ENCODE data around the gene CAP2.

CAP2 gene

DNA sequence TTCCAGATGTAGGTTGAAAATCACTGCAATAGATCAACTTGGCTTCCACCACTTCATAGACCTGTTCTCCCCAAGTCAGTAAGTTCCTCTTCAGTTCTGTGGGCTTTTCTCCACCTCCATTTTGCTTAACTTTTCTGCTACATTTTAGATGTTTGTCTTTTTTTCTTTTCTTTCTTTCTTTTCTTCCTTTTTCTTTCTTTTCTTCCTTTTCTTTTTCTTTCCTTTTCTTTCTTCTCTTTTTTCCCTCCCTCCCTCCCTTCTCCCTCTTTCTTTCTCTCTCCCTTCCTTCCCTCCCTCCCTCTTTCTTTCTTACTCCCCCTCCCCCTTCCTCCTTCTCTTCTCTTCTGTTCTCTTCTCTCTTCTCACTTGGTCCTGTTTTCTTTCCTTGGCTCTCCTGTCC, 199.9 kb downstream of the CAP2 start:
- ChIA-PET POLR2A (ENCODE audit: low non-redundant PET) (no interaction called here), CTCF (no interaction called here)
- no peak for DNase-seq (ENCODE audit: low spot score)
- TF ChIP-seq, protein P1, sequence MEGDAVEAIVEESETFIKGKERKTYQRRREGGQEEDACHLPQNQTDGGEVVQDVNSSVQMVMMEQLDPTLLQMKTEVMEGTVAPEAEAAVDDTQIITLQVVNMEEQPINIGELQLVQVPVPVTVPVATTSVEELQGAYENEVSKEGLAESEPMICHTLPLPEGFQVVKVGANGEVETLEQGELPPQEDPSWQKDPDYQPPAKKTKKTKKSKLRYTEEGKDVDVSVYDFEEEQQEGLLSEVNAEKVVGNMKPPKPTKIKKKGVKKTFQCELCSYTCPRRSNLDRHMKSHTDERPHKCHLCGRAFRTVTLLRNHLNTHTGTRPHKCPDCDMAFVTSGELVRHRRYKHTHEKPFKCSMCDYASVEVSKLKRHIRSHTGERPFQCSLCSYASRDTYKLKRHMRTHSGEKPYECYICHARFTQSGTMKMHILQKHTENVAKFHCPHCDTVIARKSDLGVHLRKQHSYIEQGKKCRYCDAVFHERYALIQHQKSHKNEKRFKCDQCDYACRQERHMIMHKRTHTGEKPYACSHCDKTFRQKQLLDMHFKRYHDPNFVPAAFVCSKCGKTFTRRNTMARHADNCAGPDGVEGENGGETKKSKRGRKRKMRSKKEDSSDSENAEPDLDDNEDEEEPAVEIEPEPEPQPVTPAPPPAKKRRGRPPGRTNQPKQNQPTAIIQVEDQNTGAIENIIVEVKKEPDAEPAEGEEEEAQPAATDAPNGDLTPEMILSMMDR (conservative IDR thresholded peaks at IDR 0.05; ENCODE audit: low read depth) = no peak
- no peak overlapping the region for H3K27ac ChIP-seq

DNA sequence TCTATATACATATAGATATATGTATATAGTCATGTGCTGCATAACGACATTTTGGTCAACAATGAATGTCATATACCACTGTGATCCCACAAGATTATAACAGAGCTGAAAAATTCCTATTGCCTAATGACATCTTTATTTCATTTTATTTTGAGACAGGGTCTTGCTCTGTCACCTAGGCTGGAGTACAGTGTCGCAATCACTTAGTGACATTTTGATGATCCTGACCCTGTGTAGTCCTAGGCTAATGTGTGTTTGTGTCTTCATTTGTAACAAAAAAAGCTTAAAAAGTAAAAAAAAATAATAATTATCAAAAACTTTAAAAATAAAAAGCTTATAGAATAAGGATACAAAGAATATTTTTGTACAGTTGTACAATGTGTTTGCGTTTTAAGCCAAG, 202.7 kb downstream of the CAP2 start:
- TF ChIP-seq, protein P1 (conservative IDR thresholded peaks at IDR 0.05; ENCODE audit: low read depth) = no peak
- H3K27ac ChIP-seq = no peak overlapping the region
- POLR2A ChIA-PET (ENCODE audit: low non-redundant PET) = no interaction called here
- CTCF ChIA-PET = no interaction called here
- no peak for DNase-seq (ENCODE audit: low spot score)

GRCh38 chr6:17599877-17600526, 206.6 kb downstream of the CAP2 start, which contains the start of gene FAM8A1:
TSS of gene FAM8A1 (plus strand) at chr6:17600302. CDS start at chr6:17600410, 108 bp downstream.
- CTCF ChIA-PET = interaction anchor here (0.6 to 0.8 kb wide), 2 partner anchors 16 to 215 kb away, joined by 3 read pairs; no protein-coding TSS in a partner anchor
- POLR2A ChIA-PET (ENCODE audit: low non-redundant PET) = interaction anchor here (0.6 to 0.7 kb wide), 3 partner anchors 107 to 410 kb away, joined by 3 to 5 read pairs (median 3); partner anchors contain the start of gene NUP153
- H3K27ac ChIP-seq = peak within 1 kb of the TSS; percentile 78
- TF ChIP-seq, protein P1 (conservative IDR thresholded peaks at IDR 0.05; ENCODE audit: low read depth) = peak; percentile 23; the same call in 1 of the 2 replicates
- peak; percentile 90 for DNase-seq (ENCODE audit: low spot score)

DNA sequence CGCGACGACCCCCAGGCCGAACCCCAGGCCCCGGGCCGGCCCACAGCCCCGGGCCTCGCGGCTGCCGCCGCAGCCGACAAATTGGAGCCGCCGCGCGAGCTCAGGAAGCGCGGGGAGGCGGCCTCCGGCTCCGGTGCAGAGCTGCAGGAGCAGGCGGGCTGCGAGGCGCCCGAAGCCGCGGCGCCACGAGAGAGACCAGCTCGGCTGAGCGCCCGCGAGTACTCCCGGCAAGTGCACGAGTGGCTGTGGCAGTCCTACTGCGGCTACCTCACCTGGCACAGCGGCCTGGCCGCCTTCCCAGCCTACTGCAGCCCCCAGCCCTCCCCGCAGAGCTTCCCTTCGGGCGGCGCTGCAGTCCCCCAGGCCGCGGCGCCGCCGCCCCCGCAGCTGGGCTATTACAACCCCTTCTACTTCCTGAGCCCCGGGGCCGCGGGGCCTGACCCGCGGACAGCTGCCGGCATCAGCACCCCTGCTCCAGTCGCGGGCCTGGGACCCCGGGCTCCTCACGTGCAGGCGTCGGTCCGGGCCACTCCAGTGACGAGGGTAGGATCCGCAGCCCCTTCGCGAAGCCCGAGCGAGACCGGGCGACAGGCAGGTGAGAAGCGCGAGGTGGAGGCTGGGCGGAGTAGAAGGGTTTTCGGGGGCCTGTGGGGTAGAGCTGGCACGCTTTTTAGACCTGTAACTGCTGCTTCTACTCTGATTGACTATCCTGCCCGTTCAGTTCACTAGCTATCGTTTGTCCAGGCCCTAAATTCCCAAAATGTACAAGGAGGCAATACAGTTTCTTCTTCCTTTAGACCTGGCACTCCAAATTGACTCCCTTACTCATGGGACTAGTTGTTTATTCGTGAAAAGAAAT, 207.4 kb downstream of the CAP2 start:
- TF ChIP-seq, protein P1 (conservative IDR thresholded peaks at IDR 0.05; ENCODE audit: low read depth) = no peak
- H3K27ac ChIP-seq = peak overlapping the region; percentile 78
- ChIA-PET POLR2A (ENCODE audit: low non-redundant PET) (interaction anchor here (0.6 kb wide), 1 partner anchor 409 kb away, joined by 5 read pairs; no protein-coding TSS in a partner anchor), CTCF (interaction anchor here (0.8 kb wide), 1 partner anchor 214 kb away, joined by 3 read pairs; no protein-coding TSS in a partner anchor)
- peak; percentile 20 for DNase-seq (ENCODE audit: low spot score)

DNA sequence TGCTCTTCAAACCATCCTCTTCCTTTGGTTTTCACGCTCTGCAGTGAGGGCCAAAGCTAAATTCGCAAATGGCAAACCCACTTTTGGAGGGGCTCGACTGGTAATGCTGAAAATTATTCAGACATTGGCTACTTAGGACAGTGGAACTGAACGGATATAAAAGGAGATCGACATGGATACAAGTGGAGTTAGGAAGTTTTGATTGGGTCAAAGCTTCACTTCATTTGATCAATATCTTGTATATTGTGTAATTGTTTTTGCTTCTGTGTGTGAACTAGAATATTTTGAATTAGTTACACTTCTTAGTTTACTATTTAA, 207.9 kb downstream of the CAP2 start:
- CTCF ChIA-PET = no interaction called here
- TF ChIP-seq, protein P1 (conservative IDR thresholded peaks at IDR 0.05; ENCODE audit: low read depth) = no peak
- no peak overlapping the region for H3K27ac ChIP-seq
- POLR2A ChIA-PET (ENCODE audit: low non-redundant PET) = no interaction called here
- no peak for DNase-seq (ENCODE audit: low spot score)

DNA sequence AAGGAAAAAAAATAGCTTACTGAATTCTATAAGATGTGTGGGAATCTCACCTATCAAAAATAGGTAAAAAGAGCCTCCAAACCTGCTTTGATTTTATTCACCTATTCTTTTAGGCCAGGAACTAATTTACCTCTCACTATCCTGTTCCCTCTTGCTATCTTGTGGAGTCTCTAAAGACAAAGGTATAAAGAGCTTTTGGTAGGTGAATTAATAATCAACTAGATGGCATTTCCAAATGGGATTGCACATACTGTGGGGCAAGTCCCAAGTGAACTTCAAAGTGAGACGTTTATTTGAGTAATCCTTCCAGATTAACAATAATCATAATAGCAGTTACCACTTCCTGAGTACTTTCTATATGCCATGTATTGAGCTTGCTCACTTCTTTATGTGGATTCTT, 209.5 kb downstream of the CAP2 start:
- TF ChIP-seq, protein P1 (conservative IDR thresholded peaks at IDR 0.05; ENCODE audit: low read depth) = no peak
- ChIA-PET POLR2A (ENCODE audit: low non-redundant PET) (no interaction called here), CTCF (interaction anchor here (0.7 to 0.9 kb wide), 2 partner anchors 99 to 230 kb away, joined by 3 to 4 read pairs; no protein-coding TSS in a partner anchor)
- H3K27ac ChIP-seq = no peak overlapping the region
- no peak for DNase-seq (ENCODE audit: low spot score)

Measured in RWPE1 (cell line).